ENCODE results near the gene EPHB2.

EPHB2 gene

GRCh38 chr1:22804969-22805671, 94.5 kb downstream of the EPHB2 start:
- DNase-seq, result no peak

- DNase-seq, result no peak
These were observed 95.0 kb downstream of the EPHB2 start for GRCh38 chr1:22805672-22806038.

GRCh38 chr1:22806584-22806983, 95.9 kb downstream of the EPHB2 start:
- no peak for DNase-seq

- no peak for DNase-seq
These were observed 96.7 kb downstream of the EPHB2 start for GRCh38 chr1:22807340-22807739.

- no peak for DNase-seq
These were observed 97.6 kb downstream of the EPHB2 start for GRCh38 chr1:22808186-22808675.

GRCh38 chr1:22808676-22809483, 98.2 kb downstream of the EPHB2 start:
- no peak for DNase-seq

GRCh38 chr1:22809783-22810182, 99.1 kb downstream of the EPHB2 start:
- no peak for DNase-seq

GRCh38 chr1:22810378-22810777, 99.7 kb downstream of the EPHB2 start:
- DNase-seq, result no peak

- DNase-seq, result no peak
These were observed 101.6 kb downstream of the EPHB2 start for GRCh38 chr1:22812092-22812880.

GRCh38 chr1:22812993-22813790, 102.6 kb downstream of the EPHB2 start:
- no peak for DNase-seq

- DNase-seq, result no peak
These were observed 103.8 kb downstream of the EPHB2 start for GRCh38 chr1:22814176-22815042.

GRCh38 chr1:22815043-22815365, 104.4 kb downstream of the EPHB2 start:
- DNase-seq, result no peak

- DNase-seq, result no peak
These were observed 104.9 kb downstream of the EPHB2 start for GRCh38 chr1:22815421-22816066.

- no peak for DNase-seq
These were observed 105.6 kb downstream of the EPHB2 start for GRCh38 chr1:22816067-22816775.

- no peak for DNase-seq
These were observed 106.2 kb downstream of the EPHB2 start for GRCh38 chr1:22816803-22817202.

GRCh38 chr1:22817462-22817861, 106.8 kb downstream of the EPHB2 start:
- no peak for DNase-seq

- no peak for DNase-seq
These were observed 107.6 kb downstream of the EPHB2 start for GRCh38 chr1:22818061-22818770.

GRCh38 chr1:22819361-22819760, 108.7 kb downstream of the EPHB2 start:
- no peak for DNase-seq

- no peak for DNase-seq
These were observed 110.4 kb downstream of the EPHB2 start for GRCh38 chr1:22821027-22821426.

GRCh38 chr1:22822371-22822770, 111.7 kb downstream of the EPHB2 start:
- no peak for DNase-seq

All from CD4-positive, alpha-beta T cell treated with Interleukin-4 for 1 hour (primary cell).